SU-DHL-6 (cell line): ENCODE results near the gene SLC24A2.

Source experiments
- CTCF ChIP-seq: fragments of 200-600 bp; sonication (generic); IDR thresholded peaks from one replicate; pipeline ENCODE4 v1.5.1; 2017; ENCODE audit warnings: antibody characterized with exemption, mild to moderate bottlenecking, low read length, moderate library complexity; ENCODE audit not compliant: insufficient read depth, poor library complexity, severe bottlenecking
- EZH2phosphoT487 ChIP-seq: fragments of 200-600 bp; sonication (generic), shearing (Covaris generic); conservative IDR thresholded peaks from 2 replicates; pipeline ENCODE4 v1.6.1; 2018; ENCODE audit warnings: mild to moderate bottlenecking, antibody characterized with exemption, low read length, moderate library complexity, mixed read lengths

DNA sequence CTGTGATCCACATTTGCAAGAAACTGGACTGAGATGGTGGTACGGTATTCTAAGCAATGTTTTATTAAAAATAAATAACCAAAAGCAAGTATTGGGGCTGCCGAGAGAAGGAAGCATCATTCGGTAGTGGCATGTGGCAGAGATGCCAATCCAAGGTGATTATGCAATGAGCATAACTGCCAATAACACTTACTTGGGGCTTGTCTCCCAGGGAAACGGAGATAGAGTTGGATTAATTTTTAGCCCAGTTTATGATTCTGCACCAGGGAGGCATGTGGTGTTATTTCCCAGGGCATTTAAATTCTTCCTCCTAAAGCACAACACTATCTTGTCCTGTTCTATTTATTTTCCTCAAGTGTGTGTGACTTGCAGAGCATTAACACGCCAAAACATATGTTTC lies 17.9 kb downstream of the SLC24A2 start:
- TF ChIP-seq EZH2phosphoT487 (no peak), CTCF (no peak)
